Measurements from ENCODE around the gene CRAMP1. TPM values are rescaled to one million over a fixed set of nuclear protein-coding genes. Genes with fewer than 3 reads are reported as not detected.

Gene CRAMP1
- total RNA-seq, 1 donor from 2014 or later: 12.7 TPM

- H3K36me3 ChIP-seq: peaks cover 20 to 35% of the 10 kb centered on the region in 2 donors
- intact Hi-C loops (cut with DNase I): no loop called here
- no peaks in the 10 kb centered on the region for H3K9me3 ChIP-seq
- DNase-seq (ENCODE audit: low spot score in 2 of 2): no peak
- H3K27ac ChIP-seq: no peak overlapping the region
- no peaks in the 10 kb centered on the region for H3K27me3 ChIP-seq
- H3K4me3 ChIP-seq: no peak overlapping the region
- no peak for TF ChIP-seq CTCF (IDR thresholded peaks at IDR 0.05)
- no peaks in the 10 kb centered on the region for H3K4me1 ChIP-seq
These were observed 31.9 kb upstream of the CRAMP1 start for GRCh38 chr16:1580256-1580655.

- Histone ChIP-seq H3K27me3 (no peaks in the 10 kb centered on the region), H3K36me3 (peaks cover 23 to 38% of the 10 kb centered on the region in 2 donors), H3K4me3 (no peak overlapping the region), H3K27ac (no peak overlapping the region), H3K4me1 (no peaks in the 10 kb centered on the region), H3K9me3 (no peaks in the 10 kb centered on the region)
- TF ChIP-seq CTCF (IDR thresholded peaks at IDR 0.05): no peak
- no peak for DNase-seq (ENCODE audit: low spot score in 2 of 2)
- intact Hi-C loops (cut with DNase I): no loop called here
These were observed 31.2 kb upstream of the CRAMP1 start for GRCh38 chr16:1580956-1581355.

- DNase-seq (ENCODE audit: low spot score in 2 of 2): no peak
- H3K4me1 ChIP-seq: no peaks in the 10 kb centered on the region
- H3K9me3 ChIP-seq: no peaks in the 10 kb centered on the region
- H3K27ac ChIP-seq: no peak overlapping the region
- peaks cover 23 to 47% of the 10 kb centered on the region in 2 donors for H3K36me3 ChIP-seq
- intact Hi-C loops (cut with DNase I): no loop called here
- no peaks in the 10 kb centered on the region for H3K27me3 ChIP-seq
- no peak for TF ChIP-seq CTCF (IDR thresholded peaks at IDR 0.05)
- H3K4me3 ChIP-seq: no peak overlapping the region
These were observed 30.4 kb upstream of the CRAMP1 start for GRCh38 chr16:1581804-1582203.

- Histone ChIP-seq H3K9me3 (no peaks in the 10 kb centered on the region), H3K4me1 (no peaks in the 10 kb centered on the region), H3K27me3 (no peaks in the 10 kb centered on the region), H3K4me3 (no peak overlapping the region), H3K27ac (no peak overlapping the region), H3K36me3 (peaks cover 29 to 58% of the 10 kb centered on the region in 2 donors)
- no peak for DNase-seq (ENCODE audit: low spot score in 2 of 2)
- intact Hi-C loops (cut with DNase I): no loop called here
- TF ChIP-seq CTCF (IDR thresholded peaks at IDR 0.05): no peak
These were observed 29.0 kb upstream of the CRAMP1 start for GRCh38 chr16:1583180-1583579.

- Histone ChIP-seq H3K27me3 (no peaks in the 10 kb centered on the region), H3K36me3 (peaks cover 28 to 62% of the 10 kb centered on the region in 2 donors), H3K4me1 (no peaks in the 10 kb centered on the region), H3K4me3 (no peak overlapping the region), H3K27ac (no peak overlapping the region), H3K9me3 (no peaks in the 10 kb centered on the region)
- TF ChIP-seq CTCF (IDR thresholded peaks at IDR 0.05): no peak
- intact Hi-C loops (cut with DNase I): no loop called here
- no peak for DNase-seq (ENCODE audit: low spot score in 2 of 2)
These were observed 27.2 kb upstream of the CRAMP1 start for GRCh38 chr16:1584926-1585484.

- intact Hi-C loops (cut with DNase I): no loop called here
- H3K9me3 ChIP-seq: no peaks in the 10 kb centered on the region
- no peaks in the 10 kb centered on the region for H3K4me1 ChIP-seq
- no peak overlapping the region for H3K4me3 ChIP-seq
- H3K36me3 ChIP-seq: peaks cover 11 to 33% of the 10 kb centered on the region in 2 donors
- no peaks in the 10 kb centered on the region for H3K27me3 ChIP-seq
- DNase-seq (ENCODE audit: low spot score in 2 of 2): no peak
- no peak overlapping the region for H3K27ac ChIP-seq
- TF ChIP-seq CTCF (IDR thresholded peaks at IDR 0.05): no peak
These were observed 21.8 kb upstream of the CRAMP1 start for GRCh38 chr16:1590366-1590765.
